Eye (tissue), 1 donor: ENCODE measurements around the gene BRS3.

Source experiments
- DNase-seq: peaks from one replicate; pipeline ENCODE4 v3.0.0-alpha.2; 2015

The BRS3 gene

DNA sequence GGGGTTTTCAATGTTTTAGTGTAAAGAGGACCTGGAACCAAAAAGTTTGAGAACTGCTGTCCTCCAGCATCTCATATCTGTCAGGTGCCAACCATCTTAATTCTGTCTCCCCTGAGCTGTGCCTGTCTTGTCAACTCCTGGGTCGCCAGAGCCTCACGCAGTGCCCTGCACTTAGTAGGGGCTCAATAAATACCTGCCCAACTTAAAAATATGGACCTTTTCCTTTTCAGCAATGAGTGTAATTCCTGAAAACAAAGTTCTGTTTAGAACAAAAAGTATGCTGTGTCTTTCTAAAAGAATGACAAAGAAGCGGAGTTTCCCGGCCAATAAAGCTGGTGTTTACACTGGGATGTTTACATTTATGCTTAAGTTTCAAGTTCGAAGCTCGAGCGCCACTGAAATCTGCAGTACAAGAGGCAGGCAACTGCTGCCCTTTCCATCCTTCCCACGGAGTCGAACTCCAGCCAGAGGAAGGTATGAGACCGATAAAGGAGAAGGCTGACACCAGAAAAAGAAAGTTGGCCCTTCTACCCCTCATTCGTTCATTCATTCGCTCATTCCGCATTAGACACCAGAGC, 8.5 kb downstream of the BRS3 start:
- no peak for DNase-seq

DNA sequence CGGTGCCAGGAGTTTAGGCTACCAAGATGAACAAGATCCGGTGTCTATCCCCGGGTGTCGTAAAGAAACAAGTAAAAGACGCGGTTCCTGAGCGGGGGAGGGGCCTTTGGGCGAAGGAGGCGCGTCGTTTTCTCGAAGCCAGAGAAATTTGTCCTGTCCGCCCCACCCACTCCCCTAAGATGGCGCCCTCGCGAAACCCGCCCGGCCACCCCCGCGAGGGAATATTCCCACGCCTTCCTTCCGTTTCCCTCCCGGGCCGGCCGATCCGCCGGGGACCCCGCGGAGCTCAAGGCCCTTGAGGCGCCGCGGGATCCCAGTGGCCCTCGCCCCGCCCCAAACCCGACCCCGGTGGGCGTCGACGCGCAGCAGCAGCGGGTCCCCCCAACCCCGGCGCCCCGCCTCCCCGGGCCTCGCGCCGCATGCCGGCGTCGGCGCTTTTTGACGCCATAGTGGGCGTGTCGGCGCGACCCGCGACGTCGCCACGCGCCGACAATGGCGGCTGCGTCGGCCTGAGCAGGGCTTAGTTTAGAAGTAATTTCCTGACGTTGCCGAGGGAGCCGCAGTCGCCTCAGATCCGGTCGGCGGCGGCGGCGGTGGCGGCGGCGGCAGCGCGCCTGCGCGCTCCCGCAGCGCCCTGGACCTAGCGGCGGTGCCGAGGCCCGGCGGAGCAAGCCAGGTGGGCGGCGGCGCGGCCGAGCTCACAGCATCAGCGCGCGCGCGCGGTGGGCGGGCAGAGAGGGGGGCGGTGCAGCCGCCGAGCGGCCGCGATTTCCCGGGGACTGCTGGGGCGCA, 9.2 kb downstream of the BRS3 start:
- peak; percentile 93 for DNase-seq

DNA sequence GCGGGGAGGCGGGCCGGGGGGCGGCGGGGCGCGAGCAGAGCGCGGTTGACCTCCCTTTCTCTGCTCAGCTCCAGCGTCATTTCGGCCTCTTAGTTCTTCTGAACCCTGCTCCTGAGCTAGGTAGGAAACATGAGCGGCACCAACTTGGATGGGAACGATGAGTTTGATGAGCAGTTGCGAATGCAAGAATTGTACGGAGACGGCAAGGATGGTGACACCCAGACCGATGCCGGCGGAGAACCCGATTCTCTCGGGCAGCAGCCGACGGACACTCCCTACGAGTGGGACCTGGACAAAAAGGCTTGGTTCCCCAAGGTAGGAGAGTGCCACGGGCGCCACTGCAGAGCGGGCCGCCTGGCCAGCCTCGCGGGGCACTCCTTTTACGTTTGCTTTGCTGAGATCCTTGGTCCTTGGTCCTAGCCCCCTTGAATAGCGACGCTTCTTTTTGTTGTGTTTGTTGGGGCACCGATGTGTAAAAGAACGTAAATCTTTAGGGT, 9.9 kb downstream of the BRS3 start, which contains the start of gene HTATSF1:
HTATSF1 (plus strand) TSS at position 37 of the 497 bp plus-strand sequence; CDS start at position 130, 93 bp downstream.
- no peak for DNase-seq

GRCh38 chrX:136519069-136519468, 31.3 kb downstream of the BRS3 start:
- DNase-seq = no peak

DNA sequence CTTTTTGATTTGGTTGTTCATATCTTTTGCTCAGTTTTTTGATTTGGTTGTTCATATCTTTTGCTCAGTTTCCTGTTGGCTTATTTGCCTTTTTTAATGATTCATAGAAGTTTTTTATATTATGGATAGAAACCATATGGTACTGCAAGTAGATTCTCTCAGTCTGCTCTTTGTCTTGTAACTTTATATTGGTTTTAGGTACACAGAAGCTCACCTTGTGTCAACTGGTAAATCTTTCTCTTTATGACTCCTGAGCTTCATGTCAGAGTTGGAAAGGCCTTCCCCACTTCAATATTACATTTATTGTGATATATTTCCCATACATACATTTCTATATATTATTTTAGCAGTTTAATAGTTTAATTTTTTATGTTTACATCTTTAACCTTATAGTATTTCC, 36.0 kb downstream of the BRS3 start:
- no peak for DNase-seq

DNA sequence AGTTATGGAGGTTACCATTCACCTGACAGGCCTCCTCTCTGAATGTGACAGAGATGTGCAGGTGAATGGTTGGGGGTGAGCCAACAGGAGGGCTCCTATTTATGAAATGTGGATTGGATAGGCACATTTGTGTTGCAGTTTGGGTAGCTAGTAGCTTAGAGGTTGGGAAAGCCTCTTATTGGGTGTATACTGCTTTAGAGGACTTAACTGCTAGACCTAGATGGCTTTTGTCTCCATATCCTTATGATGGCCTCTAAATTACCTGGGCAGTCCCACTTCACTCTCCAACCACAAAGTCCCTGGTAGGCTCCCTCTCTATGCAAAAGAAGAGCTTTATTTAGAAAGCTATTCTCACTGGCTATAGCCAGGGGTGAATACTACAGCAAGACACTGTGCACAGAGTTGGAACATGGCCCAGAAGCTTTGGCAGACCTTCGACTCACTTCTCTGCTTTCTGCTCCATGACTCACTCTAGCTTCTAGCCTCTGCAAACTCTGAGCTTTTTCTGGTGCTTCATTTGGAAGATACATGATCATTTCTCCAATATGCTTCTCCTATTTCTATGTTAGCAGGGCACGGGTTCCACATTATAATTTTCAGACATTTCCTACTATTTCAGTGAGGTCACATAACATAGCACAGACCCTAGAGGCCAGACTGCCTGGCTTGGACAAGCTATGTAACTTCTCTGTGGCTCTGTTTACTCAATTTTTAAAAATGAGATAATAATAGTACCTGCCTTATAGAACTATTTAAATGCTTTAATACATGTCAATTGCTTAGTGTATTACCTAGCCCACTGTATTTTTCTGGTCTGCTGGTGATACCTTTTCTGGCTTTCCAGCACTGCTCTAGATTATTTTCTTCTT, 38.2 kb downstream of the BRS3 start:
- DNase-seq = peak; percentile 12

DNA sequence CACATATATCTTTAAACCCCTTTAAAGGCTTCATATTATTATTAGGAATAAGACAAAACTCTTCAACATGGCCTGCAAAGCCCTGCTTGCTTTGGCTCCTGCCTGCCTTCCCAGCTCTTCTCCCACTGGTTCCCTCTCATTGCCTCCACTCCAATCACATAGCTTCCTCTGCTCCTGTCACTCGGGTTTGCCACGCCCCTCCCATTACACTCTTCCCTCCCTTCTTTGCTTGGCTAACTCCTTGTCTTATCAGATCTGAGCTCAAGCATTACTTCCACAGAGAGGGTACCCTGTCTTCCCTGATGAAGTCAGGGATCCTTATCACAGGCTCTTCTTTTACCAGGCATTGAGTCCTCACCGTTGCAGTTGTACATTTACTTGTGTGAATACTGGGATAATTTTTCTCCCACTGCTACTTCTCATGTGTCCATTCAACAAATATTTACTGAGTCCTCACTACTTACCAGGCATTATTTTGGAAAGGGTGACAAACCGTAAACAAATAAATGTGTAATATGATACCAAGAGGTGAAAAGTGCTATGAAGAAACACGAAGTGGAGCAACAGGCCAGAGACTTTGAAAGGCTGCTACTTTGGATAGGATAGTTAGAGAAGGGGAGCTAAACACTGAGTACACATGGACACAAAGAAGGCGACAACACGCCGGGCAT, 41.0 kb downstream of the BRS3 start:
- no peak for DNase-seq

GRCh38 chrX:136529795-136530194, 42.0 kb downstream of the BRS3 start:
- DNase-seq = no peak

DNA sequence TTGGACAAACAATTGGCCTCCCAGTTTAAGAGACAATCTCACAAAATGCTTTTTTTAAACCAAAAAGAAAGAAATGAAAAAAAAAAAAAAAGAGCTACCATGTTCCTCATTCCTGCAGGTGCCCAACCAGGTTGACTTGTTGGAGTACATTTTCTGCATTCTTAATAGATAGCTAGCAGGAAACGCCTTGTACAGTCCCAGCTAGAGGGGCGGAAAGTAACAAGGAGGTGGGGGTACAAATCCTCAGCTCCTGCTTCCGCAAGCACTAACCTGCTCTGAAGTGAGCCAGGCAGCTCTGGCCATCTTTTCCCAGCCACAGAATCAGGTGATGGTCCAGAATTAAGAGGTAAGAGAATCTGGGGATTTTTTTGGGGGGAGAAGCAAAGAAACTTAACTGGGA, 44.2 kb downstream of the BRS3 start, which contains the start of gene VGLL1:
VGLL1 (plus strand) TSS at position 265 of the 400 bp plus-strand sequence. CDS start 3,806 bp downstream, outside the sequence.
- DNase-seq = no peak

GRCh38 chrX:136534131-136534530, 46.4 kb downstream of the BRS3 start:
- DNase-seq = no peak

DNA sequence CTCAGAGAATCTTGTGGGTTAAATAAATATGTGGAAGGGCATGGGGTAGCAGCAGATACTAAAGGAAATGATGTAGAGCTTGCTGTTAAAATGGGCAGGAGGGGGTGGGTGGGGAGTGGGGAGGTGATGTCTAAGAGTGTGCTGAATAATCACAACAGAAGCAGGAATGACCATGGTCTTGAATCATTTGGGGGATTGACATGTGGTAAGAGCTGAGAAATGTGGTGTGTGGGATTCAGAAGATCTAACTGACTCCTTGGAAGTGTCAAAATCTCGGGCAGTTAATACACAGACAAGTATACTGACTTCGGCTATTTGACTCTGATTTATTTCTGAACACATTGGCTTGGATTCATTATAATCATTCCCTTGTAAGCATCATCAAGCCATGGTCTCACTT, 51.1 kb downstream of the BRS3 start:
- no peak for DNase-seq

- no peak for DNase-seq
Measured at GRCh38 chrX:136540226-136540625, 52.5 kb downstream of the BRS3 start.

DNA sequence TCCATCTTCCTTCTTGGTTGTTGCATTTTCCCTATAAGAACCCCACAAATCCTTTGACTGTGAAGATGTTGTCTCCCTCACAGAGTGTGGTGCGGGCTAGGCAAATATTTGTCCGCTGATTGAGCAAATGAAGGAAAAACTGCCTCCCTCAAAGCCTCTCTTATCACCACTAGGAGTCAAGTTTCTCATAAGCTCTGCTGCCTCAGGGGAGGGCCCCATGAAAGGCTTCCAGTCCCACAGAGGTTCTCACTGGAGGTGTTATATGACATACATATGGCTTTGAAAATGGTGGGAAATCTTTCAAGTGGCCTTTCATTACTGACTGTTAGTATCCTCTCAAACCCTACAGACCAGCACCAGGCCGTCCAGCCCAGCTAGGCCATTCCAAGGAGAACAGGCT, 53.5 kb downstream of the BRS3 start:
- DNase-seq = no peak

DNA sequence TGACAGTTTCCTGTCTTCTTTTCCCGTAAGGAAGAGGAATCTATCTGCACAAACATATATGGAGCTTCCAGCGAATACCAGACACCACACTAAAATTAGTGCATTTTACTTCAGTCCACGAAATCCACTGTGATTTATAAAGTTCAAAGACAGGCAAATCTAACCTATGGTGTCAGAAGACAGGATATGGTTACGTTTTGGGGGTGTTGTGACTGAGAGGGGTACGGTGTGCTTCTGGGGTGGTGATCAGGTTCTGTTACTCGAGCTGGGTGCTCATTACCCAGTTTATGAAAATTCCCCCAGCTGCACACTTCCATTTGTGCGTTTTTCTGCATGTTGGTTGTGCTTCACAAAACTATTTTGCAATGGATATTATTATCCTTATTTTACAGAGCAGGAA, 54.5 kb downstream of the BRS3 start:
- DNase-seq = no peak
